Trophoblast cell (in vitro differentiated cells and primary cell): ENCODE results near the gene RAB22A.
A peak's percentile ranks its signal among the peaks of the same experiment; 100 is the strongest.

Experiments
- DNase-seq, 2 donors: peaks; one replicate each; pipeline ENCODE4 v3.0.0-alpha.2; 2016
- H2AFZ ChIP-seq: 2 replicates; pipeline ENCODE4 v1.6.1; 2013; ENCODE audit warnings: low read length, moderate library complexity, mild to moderate bottlenecking; ENCODE audit not compliant: insufficient read depth, poor library complexity
- H2AK5ac ChIP-seq: 2 replicates; pipeline ENCODE4 v1.6.1; 2013; ENCODE audit warnings: mild to moderate bottlenecking, low read length
- H2BK120ac ChIP-seq: 2 replicates; pipeline ENCODE4 v1.6.1; 2013; ENCODE audit warnings: low read length, mild to moderate bottlenecking, moderate library complexity; ENCODE audit not compliant: insufficient read depth, poor library complexity
- H2BK12ac ChIP-seq: 2 replicates; pipeline ENCODE4 v1.6.1; 2013; ENCODE audit warnings: mild to moderate bottlenecking, low read length, moderate library complexity
- H2BK5ac ChIP-seq: 2 replicates; pipeline ENCODE4 v1.6.1; 2013; ENCODE audit warnings: low read length, low read depth, moderate library complexity, mild to moderate bottlenecking; ENCODE audit not compliant: poor library complexity
- H3K14ac ChIP-seq: 2 replicates; pipeline ENCODE4 v1.6.1; 2013; ENCODE audit warnings: mild to moderate bottlenecking, low read length
- H3K18ac ChIP-seq: 2 replicates; pipeline ENCODE4 v1.6.1; 2013; ENCODE audit warnings: mild to moderate bottlenecking, low read length
- H3K23ac ChIP-seq: 2 replicates; pipeline ENCODE4 v1.6.1; 2013; ENCODE audit warnings: low read length
- H3K27ac ChIP-seq: 2 replicates; pipeline ENCODE4 v1.5.1; 2013; ENCODE audit warnings: low read depth, mild to moderate bottlenecking, inconsistent platforms, low read length, moderate library complexity
- H3K27me3 ChIP-seq: 2 replicates; pipeline ENCODE4 v1.6.1; 2013; ENCODE audit warnings: inconsistent platforms, mild to moderate bottlenecking, low read length, moderate library complexity; ENCODE audit not compliant: insufficient read depth
- H3K36me3 ChIP-seq, 2 experiments: 1 replicate in 1 of 2; 2 replicates in 1 of 2; pipeline ENCODE4 v1.6.1; 2013; ENCODE audit warnings: low read length in 2 of 2, mild to moderate bottlenecking in 2 of 2, moderate library complexity in 1 of 2; ENCODE audit not compliant: insufficient read depth in 2 of 2, control insufficient read depth in 1 of 2
- H3K4ac ChIP-seq: 2 replicates; pipeline ENCODE4 v1.6.1; 2013; ENCODE audit warnings: low read depth, mild to moderate bottlenecking, low read length, moderate library complexity
- H3K4me1 ChIP-seq, 2 experiments: 1 replicate in 1 of 2; 2 replicates in 1 of 2; pipeline ENCODE4 v1.6.1; 2013; ENCODE audit warnings: low read length in 2 of 2, mild to moderate bottlenecking in 2 of 2, moderate library complexity in 1 of 2; ENCODE audit not compliant: insufficient read depth in 2 of 2, control insufficient read depth in 1 of 2
- H3K4me2 ChIP-seq: 2 replicates; pipeline ENCODE4 v1.6.1; 2013; ENCODE audit warnings: inconsistent platforms, mild to moderate bottlenecking, low read length, moderate library complexity
- H3K4me3 ChIP-seq: 2 replicates; pipeline ENCODE4 v1.5.1; 2013; ENCODE audit warnings: mild to moderate bottlenecking, low read depth, low read length, inconsistent platforms
- H3K79me1 ChIP-seq: one replicate; pipeline ENCODE4 v1.6.1; 2013; ENCODE audit warnings: low read length
- H3K79me2 ChIP-seq: 2 replicates; pipeline ENCODE4 v1.6.1; 2013; ENCODE audit warnings: low read length, mild to moderate bottlenecking; ENCODE audit not compliant: control insufficient read depth, insufficient read depth, poor library complexity
- H3K9ac ChIP-seq: 2 replicates; pipeline ENCODE4 v1.6.1; 2013; ENCODE audit warnings: mild to moderate bottlenecking, low read length
- H3K9me3 ChIP-seq: 2 replicates; pipeline ENCODE4 v1.6.1; 2013; ENCODE audit warnings: low read depth, mild to moderate bottlenecking, control low read depth, inconsistent platforms, low read length; ENCODE audit not compliant: insufficient read depth
- H4K12ac ChIP-seq: 2 replicates; pipeline ENCODE4 v1.6.1; 2013; ENCODE audit warnings: low read depth, mild to moderate bottlenecking, low read length, moderate library complexity
- H4K8ac ChIP-seq: 2 replicates; pipeline ENCODE4 v1.6.1; 2013; ENCODE audit warnings: low read depth, mild to moderate bottlenecking, low read length, moderate library complexity
- H4K91ac ChIP-seq: one replicate; pipeline ENCODE4 v1.6.1; 2013; ENCODE audit warnings: low read depth, mild to moderate bottlenecking, low read length, moderate library complexity
- WGBS: extraction: QIAGEN DNeasy Blood & Tissue Kit; methylation state at CpG from one replicate; pipeline ENCODE4 v1.1.7; 2013; ENCODE audit warnings: missing lambda C conversion rate; ENCODE audit not compliant: insufficient read length, insufficient coverage; ENCODE audit errors: extremely low coverage; 5-methylcytosine and 5-hydroxymethylcytosine counted together

Gene RAB22A

DNA sequence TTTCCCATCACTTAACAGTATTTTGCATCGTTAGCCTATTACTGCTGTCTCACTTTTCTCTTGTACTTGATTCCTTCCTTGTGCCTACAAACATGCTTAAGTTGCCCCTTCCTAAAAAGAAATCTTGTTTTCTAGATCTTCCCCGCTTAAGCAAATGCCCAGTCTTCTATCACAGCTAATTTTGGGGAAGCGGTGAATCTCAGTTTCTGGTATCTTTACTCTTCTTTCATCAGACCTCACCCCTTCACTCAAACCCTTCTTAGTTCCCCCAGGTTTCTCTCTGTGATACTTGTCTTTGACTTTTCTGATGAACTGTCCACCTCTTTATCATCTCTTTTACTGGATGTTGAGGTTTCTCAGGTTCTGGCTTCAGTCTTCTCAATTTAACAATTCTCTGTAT, 93.8 kb downstream of the RAB22A start:
- Histone ChIP-seq H3K36me3 (peaks cover 0 to 2% of the 10 kb centered on the region in 2 experiments), H3K9ac (no peak overlapping the region), H3K4me3 (no peak overlapping the region), H2BK120ac (no peak overlapping the region), H2AK5ac (no peak overlapping the region), H3K4ac (peak overlapping the region; percentile 58), H4K91ac (no peak overlapping the region), H3K23ac (no peak overlapping the region), H3K18ac (no peak overlapping the region), H3K79me2 (peaks cover 10% of the 10 kb centered on the region), H2AFZ (no peak overlapping the region), H3K79me1 (no peaks in the 10 kb centered on the region), H3K27me3 (no peaks in the 10 kb centered on the region), H4K8ac (no peak overlapping the region), H2BK5ac (no peak overlapping the region), H3K4me1 (no peaks in the 10 kb centered on the region), H3K4me2 (no peak overlapping the region), H2BK12ac (no peak overlapping the region), H3K27ac (no peak overlapping the region), H3K14ac (no peak overlapping the region), H3K9me3 (no peaks in the 10 kb centered on the region), H4K12ac (no peak overlapping the region)
- WGBS: no CpG with 5 or more reads among the region's 3 CpGs
- DNase-seq: no peak

DNA sequence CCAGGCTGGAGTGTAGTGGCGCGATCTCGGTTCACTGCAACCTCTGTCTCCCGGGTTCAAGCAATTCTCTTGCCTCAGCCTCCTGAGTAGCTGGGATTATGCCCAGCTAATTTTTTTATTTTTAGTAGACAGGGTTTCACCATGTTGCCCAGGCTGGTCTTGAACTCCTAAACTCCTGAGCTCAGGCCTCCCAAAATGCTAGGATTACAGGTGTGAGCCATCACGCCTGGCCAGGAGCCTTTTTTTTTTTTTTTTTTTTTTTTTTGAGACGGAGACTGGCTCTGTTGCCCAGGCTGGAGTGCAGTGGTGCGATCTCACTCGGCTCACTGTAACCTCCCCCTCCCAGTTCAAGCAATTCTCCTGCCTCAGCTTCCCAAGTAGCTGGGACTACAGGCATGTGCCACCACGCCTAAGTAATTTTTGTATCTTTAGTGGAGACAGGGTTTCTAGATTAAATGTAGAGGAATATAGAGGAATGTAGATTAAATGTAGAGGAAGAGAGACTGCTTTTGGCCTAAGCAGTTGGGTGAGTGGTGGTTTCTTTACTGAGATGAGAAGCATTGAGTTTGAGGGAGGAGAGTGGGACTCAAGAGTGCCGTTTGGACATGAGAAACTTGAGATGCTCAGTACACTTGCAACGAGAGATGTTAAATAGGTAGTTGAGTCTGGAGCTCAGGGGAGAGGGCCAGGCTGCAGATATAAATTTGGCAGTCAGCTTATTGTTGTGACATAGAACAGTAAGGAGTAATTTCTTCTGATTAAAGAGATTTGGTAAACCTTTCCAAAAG, 96.2 kb downstream of the RAB22A start:
- Histone ChIP-seq H3K27ac (no peak overlapping the region), H2AFZ (no peak overlapping the region), H3K79me1 (no peaks in the 10 kb centered on the region), H3K79me2 (peaks cover 9% of the 10 kb centered on the region), H2BK12ac (no peak overlapping the region), H2BK120ac (no peak overlapping the region), H2AK5ac (no peak overlapping the region), H4K8ac (no peak overlapping the region), H3K4me1 (peaks cover 0 to 2% of the 10 kb centered on the region in 2 experiments), H3K14ac (no peak overlapping the region), H2BK5ac (no peak overlapping the region), H3K23ac (no peak overlapping the region), H3K9me3 (no peaks in the 10 kb centered on the region), H3K36me3 (no peaks in the 10 kb centered on the region), H3K4me2 (no peak overlapping the region), H3K4me3 (no peak overlapping the region), H4K91ac (no peak overlapping the region), H3K27me3 (no peaks in the 10 kb centered on the region), H3K9ac (no peak overlapping the region), H3K18ac (no peak overlapping the region), H3K4ac (peak overlapping the region; percentile 47), H4K12ac (no peak overlapping the region)
- DNase-seq: no peak
- WGBS: no CpG with 5 or more reads among the region's 11 CpGs

DNA sequence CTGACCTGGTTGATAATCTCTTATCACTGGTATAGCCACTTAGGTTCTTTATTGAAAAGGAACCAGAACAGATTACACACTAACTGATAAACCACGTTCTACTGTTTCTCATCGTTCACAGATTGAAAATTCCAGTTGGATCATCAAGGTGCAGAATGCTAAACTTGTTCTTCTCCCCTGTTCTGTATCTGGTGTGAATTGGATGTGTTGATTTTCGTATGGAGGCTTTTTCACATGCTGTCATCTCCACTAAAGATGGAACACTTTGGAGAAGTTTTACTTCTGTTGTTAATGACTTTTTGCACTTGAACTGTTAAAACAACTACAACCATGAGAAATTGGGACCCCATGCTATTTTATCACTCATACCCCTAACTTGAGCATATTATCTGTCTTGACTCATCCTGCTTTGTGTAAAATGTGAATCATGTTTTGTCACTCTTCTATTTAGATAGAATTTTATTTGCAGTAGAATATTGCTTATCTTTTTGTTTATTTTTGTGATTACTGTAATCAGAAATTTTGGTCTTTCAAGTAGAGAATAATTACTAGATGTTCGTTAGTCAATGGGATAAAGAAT, 97.0 kb downstream of the RAB22A start:
- Histone ChIP-seq H3K27ac (no peak overlapping the region), H2AK5ac (no peak overlapping the region), H2BK5ac (no peak overlapping the region), H2BK12ac (no peak overlapping the region), H3K79me2 (peaks cover 9% of the 10 kb centered on the region), H3K27me3 (no peaks in the 10 kb centered on the region), H2AFZ (no peak overlapping the region), H3K9me3 (no peaks in the 10 kb centered on the region), H3K23ac (no peak overlapping the region), H3K4me1 (peaks cover 0 to 2% of the 10 kb centered on the region in 2 experiments), H3K9ac (no peak overlapping the region), H4K91ac (no peak overlapping the region), H3K18ac (no peak overlapping the region), H3K4ac (no peak overlapping the region), H3K36me3 (peaks cover 0 to 2% of the 10 kb centered on the region in 2 experiments), H3K79me1 (no peaks in the 10 kb centered on the region), H3K4me3 (no peak overlapping the region), H3K14ac (no peak overlapping the region), H4K8ac (no peak overlapping the region), H3K4me2 (no peak overlapping the region), H4K12ac (no peak overlapping the region), H2BK120ac (no peak overlapping the region)
- no peak for DNase-seq
- no CpG with 5 or more reads among the region's 4 CpGs for WGBS

DNA sequence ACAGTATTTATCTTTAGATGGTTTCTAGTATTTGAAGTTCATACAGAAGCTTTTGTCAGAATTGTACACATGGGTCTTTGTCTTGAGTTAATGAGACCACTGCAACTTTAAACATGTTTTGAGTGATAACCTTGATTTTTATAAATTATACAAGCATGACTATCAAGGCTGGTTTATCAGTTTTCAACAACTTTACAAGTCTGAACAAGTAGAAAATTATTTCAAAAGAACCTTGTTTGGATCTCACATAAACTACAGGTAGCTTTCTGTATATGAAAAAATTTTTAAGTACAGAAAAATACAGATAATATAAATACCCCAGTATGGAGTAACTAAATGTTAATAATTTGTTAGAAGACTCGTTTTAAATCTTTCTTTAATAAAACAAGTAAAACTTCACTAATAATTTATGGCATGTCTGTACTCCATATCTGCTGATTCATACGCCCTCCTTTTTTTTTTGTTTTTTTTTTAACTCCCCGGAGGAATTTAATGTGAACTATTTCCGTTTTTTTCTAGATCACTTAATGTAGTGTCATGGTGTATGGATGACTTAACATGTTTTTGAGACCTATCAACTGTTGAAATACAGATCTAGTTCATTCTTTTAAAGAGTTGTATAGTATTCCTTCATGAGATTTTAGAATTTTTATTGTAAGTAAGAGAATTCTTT, 97.8 kb downstream of the RAB22A start:
- Histone ChIP-seq H3K18ac (no peak overlapping the region), H3K9ac (no peak overlapping the region), H2BK12ac (no peak overlapping the region), H2BK5ac (no peak overlapping the region), H2AK5ac (no peak overlapping the region), H3K27me3 (no peaks in the 10 kb centered on the region), H3K23ac (no peak overlapping the region), H3K27ac (no peak overlapping the region), H3K36me3 (peaks cover 0 to 2% of the 10 kb centered on the region in 2 experiments), H3K9me3 (no peaks in the 10 kb centered on the region), H3K14ac (no peak overlapping the region), H3K4me2 (no peak overlapping the region), H2AFZ (no peak overlapping the region), H4K12ac (no peak overlapping the region), H2BK120ac (no peak overlapping the region), H4K8ac (no peak overlapping the region), H3K4me3 (no peak overlapping the region), H3K4me1 (peaks cover 0 to 2% of the 10 kb centered on the region in 2 experiments), H3K79me1 (no peaks in the 10 kb centered on the region), H4K91ac (no peak overlapping the region), H3K4ac (no peak overlapping the region), H3K79me2 (peaks cover 9% of the 10 kb centered on the region)
- whole genome bisulfite sequencing: no CpG with 5 or more reads among the region's 4 CpGs
- no peak for DNase-seq
